NCI-H187 (cell line): ENCODE data around the gene PRM3.

Experiments used
- DNase-seq, 2 experiments: peaks; one replicate each; lab custom pipeline; 2025; lab: John Stamatoyannopoulos, UW

PRM3 gene

DNA sequence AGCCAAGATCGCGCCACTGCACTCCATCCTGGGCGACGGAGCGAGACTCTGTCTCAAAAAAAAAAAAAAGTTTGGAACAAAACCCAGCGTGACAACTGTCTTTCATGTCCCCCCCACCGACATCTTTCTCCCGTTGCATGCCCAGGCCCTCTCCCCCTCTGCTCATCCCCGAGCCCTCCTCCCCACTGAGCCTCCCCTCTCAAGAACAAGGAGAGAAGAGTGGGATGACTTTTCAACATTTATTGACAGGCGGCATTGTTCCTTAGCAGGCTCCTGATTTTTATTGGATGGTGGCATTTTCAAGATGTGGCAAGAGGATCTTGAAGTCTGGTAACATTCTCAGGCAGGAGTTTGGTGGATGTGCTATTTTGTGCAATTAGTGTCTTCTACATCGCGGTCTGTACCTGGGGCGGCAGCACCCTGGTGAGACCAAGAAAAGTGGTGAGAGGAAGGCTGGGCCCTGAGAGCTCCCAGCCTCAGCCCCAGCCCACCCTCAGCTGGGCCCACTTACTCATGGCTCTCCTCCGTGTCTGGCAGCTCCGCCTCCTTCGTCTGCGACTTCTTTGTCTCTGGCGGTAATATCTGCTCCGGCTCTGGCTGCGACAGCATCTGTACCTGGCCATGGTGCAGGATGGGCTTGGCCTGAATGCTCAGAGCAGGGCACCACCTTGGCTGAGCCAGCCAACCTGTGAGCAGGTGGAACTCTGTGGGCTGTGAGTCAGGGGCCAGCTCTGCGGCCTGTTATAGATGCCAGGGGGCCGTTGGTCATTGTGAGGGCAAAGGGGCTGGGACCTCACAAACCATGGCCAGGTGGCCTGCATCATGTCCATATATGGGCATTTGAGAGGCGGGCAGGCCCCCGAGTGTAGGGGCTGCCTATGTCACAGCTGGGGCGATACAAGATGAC, 7.4 kb upstream of the PRM3 start, which contains the start of gene PRM1:
PRM1 (minus strand) TSS at position 715 of the 907 bp plus-strand sequence; CDS start at position 623, 92 bp downstream.
- no peak for DNase-seq

GRCh38 chr16:11278681-11279628, 5.5 kb upstream of the PRM3 start:
- DNase-seq, result no peak

- DNase-seq, result no peak
Observed at GRCh38 chr16:11277607-11278337, 4.3 kb upstream of the PRM3 start.

GRCh38 chr16:11276896-11277593, 3.6 kb upstream of the PRM3 start:
- DNase-seq, result no peak

DNA sequence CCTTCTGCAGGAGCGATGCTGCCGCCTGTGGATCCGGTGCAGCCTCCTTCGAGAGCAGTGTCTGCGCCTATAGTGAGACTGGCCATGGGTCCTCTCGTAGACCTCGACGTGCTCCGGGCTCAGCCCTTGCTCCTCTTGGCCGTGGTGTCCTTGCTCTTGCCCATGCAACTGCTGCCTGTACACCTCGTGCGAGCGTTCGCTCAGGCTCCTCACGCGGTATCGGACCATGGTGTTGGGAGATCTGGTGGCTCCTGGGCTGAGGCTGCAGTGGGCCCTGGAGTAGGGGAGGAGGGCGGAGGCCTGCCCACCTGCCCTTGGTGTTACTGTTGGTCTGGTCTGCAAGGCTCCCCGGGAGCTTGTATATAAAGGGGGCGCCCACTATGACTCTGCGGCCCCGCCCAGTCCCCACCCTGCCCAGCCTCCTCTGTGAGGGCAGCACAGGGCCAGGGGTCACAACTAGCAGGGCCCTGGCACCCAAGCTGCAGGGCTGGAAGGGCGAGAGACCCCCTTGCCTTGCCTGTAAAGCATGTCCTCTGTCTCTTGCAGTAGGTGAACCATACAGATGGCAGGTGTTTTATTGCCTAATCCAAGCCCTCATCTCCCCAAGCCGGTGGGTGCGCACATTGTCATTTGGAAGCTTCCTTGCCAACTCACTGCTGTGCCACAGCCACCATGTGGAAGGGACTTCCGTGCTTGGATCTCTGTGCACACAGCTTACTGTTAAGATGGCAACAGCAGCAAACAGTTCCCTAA, 2.9 kb upstream of the PRM3 start, which contains the start of gene PRM2:
PRM2 (minus strand) TSS at position 338 of the 753 bp plus-strand sequence; CDS start at position 228, 110 bp downstream.
- DNase-seq, result no peak

DNA sequence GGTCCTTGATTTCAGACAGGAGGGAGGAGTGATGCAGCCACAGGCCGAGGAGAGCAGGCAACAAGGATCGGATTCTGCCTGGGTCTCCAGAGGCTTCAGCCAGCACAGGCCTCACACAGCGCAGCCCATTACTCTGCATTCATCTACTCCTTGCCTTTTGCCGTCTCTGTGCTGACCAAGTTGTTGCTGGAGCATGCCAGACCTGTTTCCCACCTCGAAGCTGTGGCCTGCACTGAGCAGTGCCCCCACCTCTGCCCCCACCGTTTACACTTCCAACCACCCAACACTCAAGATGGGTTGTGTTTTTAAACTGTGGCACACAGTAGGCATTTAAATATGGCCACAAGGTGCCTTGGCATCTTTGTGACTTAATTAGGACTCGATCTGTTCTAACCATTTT, 1.5 kb upstream of the PRM3 start:
- no peak for DNase-seq

DNA sequence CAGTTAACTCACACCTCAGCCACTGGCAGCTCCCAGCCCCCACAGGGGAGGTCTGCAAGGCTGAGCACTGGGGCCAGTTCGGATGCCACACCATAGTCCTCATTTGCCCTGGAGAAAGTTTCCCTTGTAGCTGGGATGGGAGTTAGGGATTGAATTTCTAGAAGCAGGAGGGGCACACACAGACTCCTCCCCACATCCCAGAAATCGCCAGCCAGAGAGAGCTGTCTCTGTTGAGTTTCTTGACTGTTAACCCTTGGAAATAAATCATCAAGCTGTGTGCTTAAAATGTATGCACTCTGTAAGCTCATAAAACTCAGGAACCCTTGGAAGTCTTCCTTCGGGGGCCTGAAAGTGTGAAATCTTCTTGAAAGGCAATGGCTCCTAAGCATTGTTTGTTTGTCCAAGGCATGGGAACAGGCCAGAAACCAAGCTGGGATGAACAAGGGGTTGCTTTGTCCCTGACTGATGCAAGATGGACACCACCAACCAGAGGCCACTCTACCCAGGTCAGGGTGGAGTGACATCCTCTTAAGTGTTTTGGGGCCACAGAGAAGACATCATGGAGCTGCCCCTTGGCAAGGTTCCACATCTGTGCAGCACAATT, 394 bp upstream of the PRM3 start:
- DNase-seq, result no peak

GRCh38 chr16:11272484-11272883, 945 bp downstream of the PRM3 start:
- no peak for DNase-seq

DNA sequence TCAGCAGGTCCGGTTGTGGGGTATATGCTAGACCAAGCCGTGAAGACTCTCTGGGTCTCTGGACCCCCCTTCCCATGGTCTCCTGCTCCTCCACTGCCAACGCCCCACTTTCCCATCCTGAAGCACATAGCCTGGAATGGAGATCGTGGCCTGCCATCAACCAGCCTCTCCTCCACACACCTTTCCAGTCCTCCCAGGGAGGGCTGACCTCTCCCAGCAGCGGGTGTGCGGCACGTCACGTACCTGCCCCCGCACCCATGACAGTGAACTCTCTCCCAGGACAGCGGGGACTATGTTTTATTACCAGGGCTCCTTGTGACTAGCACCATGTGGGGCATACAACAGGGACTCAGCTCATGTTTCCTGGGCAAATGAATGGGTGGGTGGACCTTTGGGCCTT, 1.8 kb downstream of the PRM3 start:
- no peak for DNase-seq

DNA sequence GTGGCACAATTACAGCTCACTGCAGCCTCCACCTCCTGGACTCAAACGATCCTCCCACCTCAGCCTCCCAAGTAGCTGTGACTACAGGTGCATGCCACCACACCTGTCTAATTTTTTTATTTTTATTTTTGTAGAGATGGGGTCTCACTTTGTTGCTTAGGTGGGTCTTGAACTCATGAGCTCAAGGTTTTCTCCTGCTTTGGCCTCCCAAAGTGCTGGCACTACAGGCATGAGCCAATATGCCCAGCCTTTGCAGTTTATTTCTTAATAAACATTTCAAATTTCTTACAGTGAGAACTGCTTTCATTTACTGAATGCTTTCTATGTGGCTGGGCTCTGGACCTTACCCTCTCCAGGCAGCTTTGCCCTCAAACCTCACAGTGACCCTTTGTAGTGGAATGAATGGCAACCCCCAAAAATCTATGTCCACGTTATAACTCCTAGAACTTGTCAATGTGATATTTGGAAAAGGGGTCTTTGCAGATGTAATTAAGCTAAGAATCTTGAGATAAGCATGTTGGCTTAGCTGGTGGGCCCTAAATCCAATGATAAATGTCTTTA, 2.7 kb downstream of the PRM3 start:
- no peak for DNase-seq

DNA sequence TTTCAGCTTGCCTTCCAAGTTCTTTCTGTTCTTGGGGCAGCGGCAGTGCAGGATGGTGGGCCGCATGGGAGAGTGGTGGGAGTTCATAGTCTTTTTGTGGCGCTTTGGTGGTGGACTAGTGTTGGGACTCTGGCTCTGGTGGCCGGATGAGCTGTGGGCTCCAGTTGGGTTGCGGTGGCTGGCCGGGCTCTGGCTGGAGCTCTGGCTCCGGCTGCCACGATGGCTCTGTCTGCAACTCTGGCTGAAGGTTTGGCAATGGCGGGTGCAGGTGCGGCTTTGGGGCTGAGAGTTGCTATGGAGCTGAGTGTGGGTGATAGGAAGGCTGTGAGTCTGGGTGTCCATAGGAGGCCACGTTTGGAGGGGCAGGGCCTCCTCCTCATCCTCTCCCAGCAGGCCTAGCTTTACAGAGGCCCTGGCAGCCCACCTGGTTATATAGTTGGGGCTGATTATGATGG, 4.5 kb downstream of the PRM3 start, which contains the start of gene TNP2:
TNP2 (minus strand) TSS at position 405 of the 455 bp plus-strand sequence; CDS start at position 342, 63 bp downstream.
- DNase-seq, result no peak

DNA sequence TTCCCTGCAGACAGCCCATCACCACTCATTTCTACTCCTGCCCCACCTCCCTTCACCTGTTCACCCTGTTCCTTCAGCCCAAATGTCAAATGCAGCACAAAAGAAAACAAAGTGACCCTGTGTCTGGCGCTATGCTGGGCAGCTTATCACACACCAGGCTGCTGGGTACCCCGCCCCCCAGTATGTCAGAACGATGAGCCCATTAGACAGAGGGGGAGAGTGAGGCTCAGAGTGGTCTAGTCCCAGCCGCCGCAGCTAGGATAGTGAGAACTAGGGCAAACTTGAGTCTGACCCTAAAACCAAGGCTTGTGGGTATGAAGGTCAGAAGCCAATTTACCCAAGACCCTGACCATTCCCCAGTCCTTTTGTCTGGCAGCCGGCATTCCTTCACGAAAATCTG, 8.3 kb downstream of the PRM3 start:
- DNase-seq, result no peak

DNA sequence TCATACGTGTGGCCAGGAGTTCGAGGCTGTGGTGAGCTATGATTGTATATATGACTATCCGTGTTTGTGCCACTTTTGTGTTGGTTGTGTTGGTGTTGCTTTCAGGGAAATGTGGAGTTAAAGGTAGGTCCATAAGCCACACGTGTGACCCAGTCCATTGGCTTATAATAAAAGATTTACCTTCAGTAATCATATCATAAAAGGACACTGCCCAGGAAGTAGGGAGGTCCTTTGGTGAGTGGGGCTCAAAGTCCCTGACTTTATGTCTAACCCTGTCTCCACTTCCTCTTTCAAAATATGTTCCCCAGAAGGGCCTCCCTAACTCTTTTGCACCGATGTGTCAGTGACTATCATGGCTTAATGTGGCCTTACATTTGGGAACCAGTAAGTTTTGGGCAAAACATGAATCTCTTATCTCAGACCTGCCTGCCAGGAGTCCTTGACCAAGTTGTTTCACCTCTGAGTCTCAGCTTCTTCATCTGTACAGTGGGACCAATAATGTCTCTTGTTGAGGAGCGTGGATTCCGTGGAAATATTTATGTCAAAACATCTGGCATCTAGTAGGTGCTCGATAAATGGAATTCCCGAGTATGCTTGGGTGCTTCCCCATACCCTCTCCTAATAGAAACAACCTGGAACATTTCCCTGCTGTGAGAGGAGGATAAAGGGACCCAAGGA, 9.1 kb downstream of the PRM3 start:
- DNase-seq, result no peak

DNA sequence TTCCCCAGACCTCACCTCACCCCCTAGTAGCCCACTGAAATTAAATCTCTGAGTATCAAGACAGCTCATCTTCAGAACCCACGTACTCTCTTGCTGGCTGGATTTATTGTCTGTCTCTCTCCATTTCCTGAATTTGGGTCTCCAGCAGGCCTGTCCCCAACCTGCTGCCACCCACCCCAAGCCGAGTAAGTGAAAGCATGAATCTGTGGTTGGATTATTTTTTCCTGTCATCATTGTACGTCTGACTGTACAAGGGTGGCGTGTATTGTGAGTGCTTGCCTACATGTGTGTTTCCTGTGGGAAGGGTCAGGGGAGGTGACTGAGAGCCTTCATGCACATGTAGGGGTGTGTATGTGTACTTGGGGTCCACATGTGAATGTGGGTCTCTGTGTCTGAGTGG, 9.7 kb downstream of the PRM3 start:
- no peak for DNase-seq

DNA sequence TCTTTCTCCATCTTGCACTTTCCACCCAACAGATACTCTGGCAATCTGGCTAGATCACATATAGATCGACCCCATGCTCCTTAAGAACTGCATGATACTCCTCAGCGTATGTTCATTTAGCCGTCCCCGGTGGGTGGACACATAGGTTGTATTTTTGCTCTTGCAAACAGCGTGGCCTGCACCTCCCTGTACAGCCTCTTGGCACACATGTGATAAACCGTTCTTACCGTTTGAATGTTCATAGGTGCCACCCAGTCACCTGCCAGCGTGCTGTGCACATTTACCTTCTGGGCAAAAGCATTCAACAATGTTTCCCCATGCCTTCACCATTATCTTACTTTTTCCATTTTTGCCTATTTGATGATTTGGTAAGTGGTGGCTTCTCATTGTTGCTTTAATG, 10.5 kb downstream of the PRM3 start:
- DNase-seq, result no peak

- DNase-seq, result no peak
Observed at GRCh38 chr16:11260596-11260966, 12.8 kb downstream of the PRM3 start.

DNA sequence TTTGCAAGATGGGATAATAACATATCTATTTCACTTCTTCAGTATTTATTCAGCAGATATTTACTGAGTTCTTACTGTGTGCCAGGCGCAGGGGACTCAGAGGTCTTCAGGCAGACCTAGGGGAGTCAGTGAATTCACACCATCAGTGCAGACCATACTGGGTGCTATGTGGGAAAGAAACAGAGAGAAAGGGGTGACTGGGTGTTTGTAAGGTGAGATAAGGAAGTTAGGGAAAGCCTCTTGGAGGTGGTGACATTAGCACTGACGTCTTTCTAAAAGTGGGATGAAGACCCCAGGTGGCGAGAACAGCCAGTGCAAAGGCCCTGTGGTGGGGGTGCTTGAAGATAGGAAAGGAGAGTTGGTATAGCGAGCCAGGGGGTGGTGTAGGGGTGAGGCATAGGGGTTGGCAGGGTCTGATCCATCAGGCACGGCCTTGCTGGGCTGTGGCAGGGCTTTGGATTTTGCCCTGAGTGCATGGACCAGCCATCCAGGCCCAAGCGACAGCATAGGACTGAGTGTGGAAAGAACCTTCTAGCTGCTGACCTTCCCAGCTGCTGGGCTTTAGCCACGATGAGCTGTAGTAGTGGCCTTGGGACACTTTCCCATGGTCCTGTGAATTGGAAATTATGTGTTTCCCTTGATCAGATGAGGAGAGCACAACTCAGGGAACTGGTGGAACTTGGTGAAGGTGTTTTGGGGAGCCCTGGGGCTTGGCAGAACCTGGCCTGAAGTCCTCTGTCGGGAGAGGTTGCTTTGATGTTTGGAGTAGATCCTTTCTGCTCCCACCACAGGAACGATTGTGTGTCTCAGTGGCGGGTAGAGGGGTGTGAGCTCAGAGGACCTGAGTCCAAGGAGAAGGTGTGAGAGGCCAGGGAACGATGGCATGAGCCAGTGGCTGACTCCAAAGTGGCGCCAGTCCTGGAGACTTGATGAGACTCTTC, 13.5 kb downstream of the PRM3 start:
- DNase-seq, result no peak
